IPS DF 19.7 (cell line): ENCODE data around the gene C12orf43.

Source experiments
- DNase-seq: peaks from one replicate; pipeline ENCODE4 v3.0.0-alpha.2; 2013; ENCODE audit warnings: low read depth, low spot score

C12orf43 gene

GRCh38 chr12:120999191-121000120 is 16.8 kb downstream of the C12orf43 start:
- no peak for DNase-seq

- DNase-seq, result no peak
These were observed 17.9 kb downstream of the C12orf43 start for GRCh38 chr12:120998435-120998834.

GRCh38 chr12:120997448-120997847 is 18.8 kb downstream of the C12orf43 start:
- no peak for DNase-seq

GRCh38 chr12:120996133-120996746 is 20.0 kb downstream of the C12orf43 start:
- no peak for DNase-seq

GRCh38 chr12:120994589-120995337 is 21.5 kb downstream of the C12orf43 start:
- no peak for DNase-seq

GRCh38 chr12:120994059-120994458 is 22.2 kb downstream of the C12orf43 start:
- DNase-seq, result no peak

GRCh38 chr12:120993496-120993895 is 22.8 kb downstream of the C12orf43 start:
- DNase-seq, result no peak

GRCh38 chr12:120992989-120993388 is 23.3 kb downstream of the C12orf43 start:
- no peak for DNase-seq

- no peak for DNase-seq
These were observed 24.3 kb downstream of the C12orf43 start for GRCh38 chr12:120991965-120992364.

GRCh38 chr12:120990487-120991055 is 25.7 kb downstream of the C12orf43 start:
- no peak for DNase-seq

- DNase-seq, result no peak
These were observed 26.6 kb downstream of the C12orf43 start for GRCh38 chr12:120989687-120990086.

- DNase-seq, result no peak
These were observed 27.6 kb downstream of the C12orf43 start for GRCh38 chr12:120988658-120989057.

- DNase-seq, result no peak
These were observed 28.1 kb downstream of the C12orf43 start for GRCh38 chr12:120988234-120988633.

- DNase-seq, result no peak
These were observed 31.9 kb downstream of the C12orf43 start for GRCh38 chr12:120984351-120984898.

- no peak for DNase-seq
These were observed 32.5 kb downstream of the C12orf43 start for GRCh38 chr12:120983759-120984158.

GRCh38 chr12:120982659-120983058 is 33.6 kb downstream of the C12orf43 start:
- DNase-seq, result no peak

- no peak for DNase-seq
These were observed 34.8 kb downstream of the C12orf43 start for GRCh38 chr12:120981407-120981941.

GRCh38 chr12:120980800-120981368 is 35.4 kb downstream of the C12orf43 start:
- no peak for DNase-seq

GRCh38 chr12:120979862-120980696 is 36.2 kb downstream of the C12orf43 start:
- no peak for DNase-seq
